ENCODE measurements around the gene RWDD4.
A peak's percentile ranks its signal among the peaks of the same experiment; 100 is the strongest.

Gene RWDD4

DNA sequence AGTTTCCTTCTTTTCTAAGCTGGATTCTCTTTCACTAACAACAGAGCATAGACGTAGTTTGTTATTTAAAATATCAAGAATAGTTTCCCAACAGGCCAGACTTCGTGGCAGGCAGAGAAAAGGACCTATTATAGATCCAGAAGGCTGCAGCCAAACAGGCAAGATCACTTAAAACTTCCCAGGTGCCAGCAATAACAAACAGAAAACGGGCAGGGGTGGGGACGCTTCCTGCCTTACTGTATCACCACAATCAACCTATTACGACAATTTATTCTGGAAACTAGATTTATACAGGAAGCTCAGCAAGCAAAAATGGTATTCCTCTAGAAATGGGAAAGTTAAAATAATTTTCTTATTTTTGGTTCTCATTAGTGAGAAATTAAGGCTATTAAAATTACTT is 22.1 kb downstream of the RWDD4 start:
- TF ChIP-seq, protein P1, sequence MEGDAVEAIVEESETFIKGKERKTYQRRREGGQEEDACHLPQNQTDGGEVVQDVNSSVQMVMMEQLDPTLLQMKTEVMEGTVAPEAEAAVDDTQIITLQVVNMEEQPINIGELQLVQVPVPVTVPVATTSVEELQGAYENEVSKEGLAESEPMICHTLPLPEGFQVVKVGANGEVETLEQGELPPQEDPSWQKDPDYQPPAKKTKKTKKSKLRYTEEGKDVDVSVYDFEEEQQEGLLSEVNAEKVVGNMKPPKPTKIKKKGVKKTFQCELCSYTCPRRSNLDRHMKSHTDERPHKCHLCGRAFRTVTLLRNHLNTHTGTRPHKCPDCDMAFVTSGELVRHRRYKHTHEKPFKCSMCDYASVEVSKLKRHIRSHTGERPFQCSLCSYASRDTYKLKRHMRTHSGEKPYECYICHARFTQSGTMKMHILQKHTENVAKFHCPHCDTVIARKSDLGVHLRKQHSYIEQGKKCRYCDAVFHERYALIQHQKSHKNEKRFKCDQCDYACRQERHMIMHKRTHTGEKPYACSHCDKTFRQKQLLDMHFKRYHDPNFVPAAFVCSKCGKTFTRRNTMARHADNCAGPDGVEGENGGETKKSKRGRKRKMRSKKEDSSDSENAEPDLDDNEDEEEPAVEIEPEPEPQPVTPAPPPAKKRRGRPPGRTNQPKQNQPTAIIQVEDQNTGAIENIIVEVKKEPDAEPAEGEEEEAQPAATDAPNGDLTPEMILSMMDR (conservative IDR thresholded peaks at IDR 0.05) = no peak
- H3K27ac ChIP-seq = peak overlapping the region; percentile 86

DNA sequence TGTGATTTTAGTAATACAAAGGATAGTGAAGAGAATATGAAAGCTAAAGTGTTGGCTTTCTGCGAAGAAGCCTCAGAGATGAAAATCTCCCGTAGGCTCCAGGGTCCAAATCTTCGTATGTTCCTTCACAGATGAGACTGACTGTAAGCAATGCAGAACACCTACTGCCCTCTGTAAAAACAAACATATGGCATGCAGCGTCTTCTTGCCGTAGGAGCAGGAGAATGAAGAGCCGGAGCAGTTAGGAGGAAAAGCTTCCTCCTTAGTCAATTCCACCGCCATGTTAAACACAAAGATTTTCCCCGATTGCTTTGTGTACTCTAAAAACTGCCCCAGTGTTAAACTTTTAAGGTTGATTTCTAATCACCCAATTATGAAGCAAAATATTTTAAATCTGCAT is 22.5 kb downstream of the RWDD4 start:
- TF ChIP-seq, protein P1 (conservative IDR thresholded peaks at IDR 0.05) = peak; percentile 84
- H3K27ac ChIP-seq = peak overlapping the region; percentile 86

DNA sequence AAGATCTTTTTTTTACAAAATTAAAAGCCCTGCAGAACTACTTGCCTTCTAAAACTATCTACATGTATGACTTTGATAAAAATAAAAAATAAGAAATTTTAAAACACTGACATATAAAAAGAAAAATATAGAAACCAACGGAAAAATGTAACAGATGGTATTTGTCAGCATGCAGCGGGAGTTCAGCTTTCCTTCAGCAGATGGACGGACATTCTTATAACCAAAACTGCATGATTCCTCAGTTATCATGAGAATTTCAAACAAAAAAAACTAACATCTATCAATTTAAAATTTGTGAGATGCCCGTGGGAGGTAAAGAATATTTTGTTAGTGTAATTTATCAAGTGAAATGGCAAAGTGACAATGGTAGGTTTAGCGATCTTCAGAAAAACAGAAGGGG is 23.2 kb downstream of the RWDD4 start:
- TF ChIP-seq, protein P1 (conservative IDR thresholded peaks at IDR 0.05) = no peak

DNA sequence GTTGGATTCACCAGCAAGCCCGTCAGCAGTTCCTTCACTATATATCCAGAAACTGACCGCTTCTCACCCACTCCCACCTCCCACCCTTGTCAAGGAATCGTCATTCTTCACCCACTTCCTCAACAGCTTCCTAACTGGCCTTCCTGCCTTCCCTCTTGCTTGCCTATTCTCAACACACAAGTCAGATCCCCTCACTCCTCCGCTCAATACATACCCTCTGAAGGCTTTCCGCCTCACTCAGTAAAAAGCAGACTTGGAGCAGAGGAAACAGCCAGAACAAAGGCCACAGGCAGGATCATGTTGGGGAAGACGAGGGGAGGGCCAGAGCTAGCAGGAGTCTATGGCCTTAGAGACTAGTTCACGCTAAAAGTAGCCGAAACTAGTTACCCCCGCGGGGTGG is 23.7 kb downstream of the RWDD4 start:
- H3K27ac ChIP-seq = no peak overlapping the region
- TF ChIP-seq, protein P1 (conservative IDR thresholded peaks at IDR 0.05) = no peak

More for the DNA sequence above, 23.2 kb downstream of the RWDD4 start:
- H3K27ac ChIP-seq = peak overlapping the region; percentile 86

DNA sequence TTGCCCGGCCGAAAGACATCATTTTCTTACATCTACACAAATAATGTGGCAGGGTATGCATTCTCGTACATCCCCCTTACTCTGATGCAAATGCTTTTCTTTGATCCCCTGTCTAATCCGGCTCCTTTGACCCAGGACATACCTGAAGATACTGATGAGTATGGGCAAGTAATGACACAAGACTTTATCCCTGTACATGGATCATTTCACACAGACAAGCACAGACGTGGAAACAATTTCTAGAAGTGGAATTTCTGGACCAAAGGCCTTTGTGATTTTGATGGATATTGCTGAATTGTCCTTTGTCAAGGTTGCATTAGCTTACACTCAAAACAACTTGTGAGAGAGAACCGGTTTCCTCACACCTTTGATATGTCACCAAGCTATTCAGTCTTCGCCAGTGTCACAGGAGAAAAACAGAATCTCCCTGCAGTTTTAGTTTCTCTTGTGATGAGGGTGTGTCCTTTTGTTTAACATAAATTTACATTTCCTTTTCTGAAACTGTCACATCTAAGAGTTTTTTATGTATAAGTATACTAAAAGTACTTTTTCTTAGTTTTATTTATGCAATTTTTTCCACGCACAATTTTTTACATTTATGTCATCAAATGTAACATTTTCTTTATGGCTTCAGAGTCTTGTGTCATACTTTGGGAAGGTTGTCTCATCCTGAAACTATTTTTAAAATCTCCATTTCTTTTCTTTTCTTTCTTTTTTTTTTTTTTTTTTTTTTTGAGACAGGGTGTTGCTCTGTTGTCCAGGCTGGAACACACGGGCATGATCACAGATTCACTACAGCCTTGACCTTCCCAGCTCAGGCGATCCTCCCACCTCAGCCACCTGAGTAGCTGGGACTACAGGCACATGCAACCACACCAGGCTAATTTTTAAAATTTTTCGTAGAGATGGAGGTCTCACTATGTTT is 25.2 kb downstream of the RWDD4 start:
- TF ChIP-seq, protein P1 (conservative IDR thresholded peaks at IDR 0.05) = no peak
- H3K27ac ChIP-seq = no peak overlapping the region

DNA sequence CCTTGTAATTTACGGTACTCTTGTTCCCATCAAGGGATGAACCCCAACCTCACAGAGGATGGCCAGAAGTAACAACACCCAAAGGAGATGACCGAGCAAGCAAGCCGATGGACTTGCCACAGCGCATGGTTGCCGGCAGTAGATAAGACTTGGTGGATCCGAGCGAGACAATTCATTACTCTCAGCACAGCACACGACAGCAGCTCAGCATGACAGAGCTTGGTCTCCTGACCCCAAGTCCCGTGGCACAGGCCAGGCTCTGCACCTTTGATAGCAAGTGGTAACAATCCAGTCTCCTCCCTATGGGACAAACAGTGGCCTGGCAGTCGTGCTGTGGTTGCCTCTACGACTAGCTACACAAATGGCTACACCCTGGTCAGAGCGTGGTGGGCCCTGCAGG is 26.3 kb downstream of the RWDD4 start:
- no peak overlapping the region for H3K27ac ChIP-seq
- TF ChIP-seq, protein P1 (conservative IDR thresholded peaks at IDR 0.05) = no peak

DNA sequence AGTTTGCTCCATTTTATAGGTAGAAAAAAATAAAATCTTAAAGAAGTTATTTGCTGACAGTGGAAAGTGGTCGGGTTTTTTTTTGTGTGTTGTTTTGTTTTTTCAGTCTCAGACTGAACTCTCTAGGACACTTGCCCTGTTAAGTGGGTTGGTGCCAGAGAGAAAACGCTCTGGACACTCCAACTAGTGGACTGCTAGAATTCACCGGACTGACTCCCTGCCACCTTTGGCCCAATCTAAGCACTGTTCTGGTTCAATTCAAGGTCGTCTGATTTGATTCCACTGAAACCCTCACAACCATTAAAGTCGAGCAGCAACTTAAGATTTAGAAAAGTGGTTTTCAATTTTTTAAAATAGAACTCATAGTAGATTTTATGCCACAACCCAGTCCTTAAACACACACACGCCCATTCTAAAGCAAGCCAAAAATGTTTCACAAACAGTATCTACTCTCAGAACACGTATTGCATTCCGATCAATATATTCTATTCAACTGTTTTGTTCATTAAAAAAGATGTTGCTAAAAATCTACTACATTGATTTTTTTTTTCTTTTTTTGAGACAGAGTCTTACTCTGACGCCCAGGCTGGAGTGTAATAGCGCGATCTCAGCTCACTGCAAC is 27.3 kb downstream of the RWDD4 start:
- no peak overlapping the region for H3K27ac ChIP-seq
- TF ChIP-seq, protein P1 (conservative IDR thresholded peaks at IDR 0.05) = no peak

Measured in VCaP (cell line).